GM19238 (cell line): ENCODE results near the gene DHRS7B.
"Not testable (repeated sequence)": the region's sequence is repeated elsewhere in the genome, so short reads cannot be mapped to it uniquely, and the experiment has no call there.

ENCODE experiments used
- DNase-seq: peaks from one replicate; pipeline ENCODE4 v3.0.0; 2011; ENCODE audit warnings: low spot score; ENCODE audit not compliant: insufficient read length

Gene DHRS7B

DNA sequence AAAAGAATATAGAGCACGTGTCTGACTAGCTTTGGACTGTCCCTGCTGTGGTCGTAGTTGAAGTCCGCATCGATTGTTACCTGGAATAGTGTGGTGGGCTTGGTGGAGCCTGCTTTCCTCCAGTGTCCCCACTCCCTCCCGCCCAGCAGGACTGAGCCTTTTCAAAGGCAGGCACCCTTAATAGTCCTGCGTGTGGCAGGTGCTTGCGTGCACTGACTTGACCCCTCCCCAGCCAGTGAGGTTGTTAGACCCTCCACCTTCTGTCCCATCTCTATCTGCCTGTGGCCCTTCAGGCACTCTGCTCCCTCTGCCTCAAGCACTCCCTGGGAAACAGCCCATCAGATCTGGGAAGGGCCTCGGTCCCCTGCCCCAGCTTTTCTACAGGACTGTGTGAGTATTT is 50.6 kb downstream of the DHRS7B start:
- no peak for DNase-seq

DNA sequence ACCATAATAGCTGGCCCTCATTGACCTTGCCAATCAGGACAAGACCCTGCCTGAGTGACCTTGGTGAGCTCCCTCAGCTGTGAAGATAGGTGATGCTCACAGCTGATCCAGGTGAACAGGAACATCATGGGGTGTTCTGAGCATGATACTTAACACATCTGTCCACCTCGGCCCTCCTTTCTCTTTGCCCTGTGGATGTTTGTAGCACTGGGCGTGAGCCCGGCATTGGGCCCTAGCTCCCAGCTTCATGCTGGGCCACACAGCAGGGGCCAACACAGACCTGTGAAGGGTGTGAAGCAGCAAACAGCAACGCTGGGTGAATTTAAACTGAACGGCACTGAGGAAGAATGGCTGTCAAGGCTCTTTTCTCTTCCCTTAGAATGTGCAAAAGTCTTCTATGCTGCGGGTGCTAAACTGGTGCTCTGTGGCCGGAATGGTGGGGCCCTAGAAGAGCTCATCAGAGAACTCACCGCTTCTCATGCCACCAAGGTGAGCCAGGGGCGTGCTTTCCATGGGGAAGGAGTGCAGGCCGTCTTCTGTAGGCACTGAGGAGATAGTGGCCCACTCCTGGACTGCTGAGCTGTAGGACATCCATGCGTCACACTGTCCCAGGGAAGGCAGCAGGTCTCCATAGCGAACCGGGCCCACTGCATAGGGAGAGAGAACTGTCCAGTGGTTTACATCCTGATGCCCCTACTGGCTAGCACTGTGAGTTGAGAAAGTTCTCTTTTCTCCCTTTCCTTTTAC is 51.3 kb downstream of the DHRS7B start:
- no peak for DNase-seq

DNA sequence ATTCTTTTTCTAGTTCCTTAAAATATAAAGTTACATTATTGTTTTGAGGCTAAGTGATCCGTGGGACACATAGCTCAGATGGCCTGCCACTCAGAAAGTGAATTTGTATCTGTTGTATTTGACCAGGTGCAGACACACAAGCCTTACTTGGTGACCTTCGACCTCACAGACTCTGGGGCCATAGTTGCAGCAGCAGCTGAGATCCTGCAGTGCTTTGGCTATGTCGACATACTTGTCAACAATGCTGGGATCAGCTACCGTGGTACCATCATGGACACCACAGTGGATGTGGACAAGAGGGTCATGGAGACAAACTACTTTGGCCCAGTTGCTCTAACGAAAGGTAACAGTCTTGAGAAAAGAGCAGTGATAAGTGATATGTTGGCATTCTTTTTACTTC is 56.7 kb downstream of the DHRS7B start:
- DNase-seq, result no peak

DNA sequence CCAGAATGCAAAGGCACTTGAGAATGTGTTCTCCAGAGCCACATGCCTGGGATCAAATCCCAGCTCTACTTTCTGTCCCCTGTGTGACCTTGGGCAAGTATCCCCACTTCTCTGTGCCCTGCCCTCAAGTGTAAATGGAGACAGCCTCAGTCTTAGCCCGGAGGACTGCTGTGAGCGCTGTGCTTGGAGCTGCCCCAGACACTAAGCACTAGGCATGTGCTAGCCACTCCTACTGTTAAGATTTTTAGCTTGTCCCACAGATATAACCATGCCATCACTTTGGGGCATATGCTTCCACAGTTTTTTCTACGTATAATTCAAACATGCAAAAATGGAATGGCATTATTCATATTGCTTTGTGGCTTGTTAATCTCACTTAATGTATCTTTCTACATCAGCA is 57.8 kb downstream of the DHRS7B start:
- DNase-seq, result no peak

DNA sequence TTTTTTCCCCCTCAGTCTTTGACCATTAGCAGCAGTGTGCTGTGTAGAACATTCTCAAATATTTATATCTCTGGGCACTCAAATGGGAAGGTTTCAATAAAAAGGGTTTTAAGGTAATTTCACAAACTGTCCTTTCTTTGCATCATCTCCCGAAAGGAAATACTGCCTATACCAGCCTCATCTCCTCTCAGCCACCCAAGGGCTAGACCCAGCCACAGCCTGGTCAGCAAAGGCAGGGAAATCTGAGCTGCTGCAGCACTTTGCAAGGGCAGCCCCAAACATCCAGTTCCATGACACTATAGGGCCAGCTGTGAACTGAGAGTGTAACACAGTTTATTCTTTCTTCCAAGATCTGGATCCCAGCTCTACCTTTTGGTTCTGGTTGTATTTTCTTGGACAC is 58.3 kb downstream of the DHRS7B start:
- DNase-seq, result no peak

DNA sequence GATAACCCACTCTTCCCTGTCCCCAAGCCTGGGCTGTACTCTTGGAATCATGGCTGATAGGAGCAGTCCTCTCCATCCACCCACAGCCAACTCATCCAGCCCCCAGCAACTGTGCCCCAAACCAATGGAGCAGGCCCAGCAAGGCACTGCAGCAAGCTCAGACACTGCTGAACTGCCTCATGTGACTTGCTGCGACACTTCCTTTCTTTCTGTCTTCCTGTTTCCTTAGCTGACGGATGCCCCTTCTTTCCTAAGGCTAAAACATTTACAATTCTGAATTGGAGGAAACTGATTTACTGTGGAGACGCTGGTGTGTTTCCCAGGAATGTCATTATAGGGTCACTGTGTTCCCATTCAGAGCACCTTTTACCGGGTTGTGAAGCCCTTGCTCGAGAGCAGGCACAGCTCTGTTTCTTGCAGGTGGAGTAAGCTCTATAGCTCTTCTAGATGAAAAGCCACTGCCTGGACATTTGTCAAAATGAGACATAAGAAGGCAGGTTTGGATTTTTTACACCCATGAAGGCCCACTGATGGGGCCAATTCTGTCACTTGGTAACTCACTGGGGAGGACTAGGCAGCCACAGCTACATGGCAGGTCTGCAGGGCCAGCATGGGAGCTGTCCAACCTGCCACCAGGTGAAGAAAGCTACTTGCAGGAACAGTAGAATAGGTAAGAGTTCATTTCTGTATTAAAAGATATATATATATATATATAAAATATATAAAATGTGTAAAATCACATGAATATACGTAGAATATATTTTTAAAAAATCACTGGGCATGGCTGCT is 59.8 kb downstream of the DHRS7B start:
- DNase-seq, result no peak

DNA sequence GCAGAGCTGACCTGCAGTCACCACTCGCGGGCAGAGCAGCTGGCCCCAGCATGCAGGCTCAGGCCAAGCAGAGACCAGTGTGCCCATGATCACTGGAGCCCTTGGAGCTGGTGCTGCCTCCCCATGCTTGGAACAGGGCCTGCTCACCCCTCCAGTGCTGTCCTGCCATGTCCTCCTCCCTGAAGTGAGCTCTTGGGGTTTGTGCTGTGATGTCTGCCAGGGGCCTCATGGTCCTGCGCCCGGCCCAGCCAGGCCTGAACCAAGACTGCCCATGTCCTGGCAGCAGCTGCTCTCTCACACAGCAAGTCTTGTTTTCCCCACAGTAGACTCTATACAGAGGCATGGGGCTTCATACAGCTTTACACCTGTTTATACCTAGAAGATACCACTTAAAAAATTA is 62.6 kb downstream of the DHRS7B start:
- DNase-seq, result no peak

DNA sequence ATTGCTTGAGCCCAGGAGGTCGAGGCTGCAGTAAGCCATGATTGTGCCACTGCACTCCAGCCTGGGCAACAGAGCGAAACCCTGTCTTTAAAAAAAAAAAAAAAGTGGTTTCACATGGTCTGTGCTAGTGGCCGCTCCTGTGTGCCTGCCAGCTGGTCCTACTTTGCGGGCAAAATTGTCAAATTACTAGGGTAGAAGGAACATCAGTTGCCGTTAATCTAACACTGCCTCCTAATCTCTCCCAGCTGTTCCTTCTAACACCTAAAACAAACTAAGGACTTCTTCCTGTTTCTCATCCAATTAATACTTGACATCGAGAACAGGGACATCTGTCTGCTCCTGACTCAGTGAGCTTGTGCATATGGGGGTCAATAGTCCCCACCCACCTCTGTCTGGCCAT is 63.3 kb downstream of the DHRS7B start:
- DNase-seq, result no peak

DNA sequence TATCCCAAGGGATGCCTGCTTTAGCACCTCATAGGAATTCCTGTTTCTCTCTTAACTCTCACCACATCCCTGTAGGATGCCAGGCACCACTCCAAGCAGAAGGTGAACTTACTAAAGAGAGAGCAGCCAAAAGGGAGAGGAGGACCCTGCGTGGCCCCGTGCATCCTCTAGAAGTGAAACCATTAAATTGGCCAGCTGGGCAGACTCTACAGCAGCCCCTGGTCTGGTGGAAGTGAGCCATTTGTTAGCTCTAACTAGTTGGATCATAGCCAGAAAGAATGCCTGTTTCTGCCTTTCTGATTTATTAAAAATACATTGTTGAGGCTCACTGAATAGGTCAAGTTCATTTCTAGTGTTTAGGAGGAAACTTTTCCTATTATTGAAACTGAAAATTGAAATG is 64.9 kb downstream of the DHRS7B start:
- DNase-seq, result no peak

DNA sequence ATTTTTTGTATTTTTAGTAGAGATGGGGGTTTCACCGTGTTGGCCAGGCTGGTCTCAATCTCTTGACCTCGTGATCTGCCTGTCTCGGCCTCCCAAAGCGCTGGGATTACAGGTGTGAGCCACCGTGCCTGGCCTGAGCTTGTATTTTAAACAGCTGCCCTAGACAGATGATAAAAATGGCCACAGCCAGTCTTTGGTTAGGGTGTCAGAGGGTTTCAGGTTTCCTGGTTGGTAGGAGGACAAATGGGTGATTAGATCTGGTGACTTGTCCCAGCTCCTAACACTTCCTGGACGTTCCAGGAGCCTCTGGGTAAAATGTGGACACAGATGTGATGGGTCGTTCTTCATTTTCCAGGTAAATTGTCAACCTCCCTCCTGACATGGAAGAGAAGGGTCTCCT is 65.7 kb downstream of the DHRS7B start:
- not testable (repeated sequence) for DNase-seq

DNA sequence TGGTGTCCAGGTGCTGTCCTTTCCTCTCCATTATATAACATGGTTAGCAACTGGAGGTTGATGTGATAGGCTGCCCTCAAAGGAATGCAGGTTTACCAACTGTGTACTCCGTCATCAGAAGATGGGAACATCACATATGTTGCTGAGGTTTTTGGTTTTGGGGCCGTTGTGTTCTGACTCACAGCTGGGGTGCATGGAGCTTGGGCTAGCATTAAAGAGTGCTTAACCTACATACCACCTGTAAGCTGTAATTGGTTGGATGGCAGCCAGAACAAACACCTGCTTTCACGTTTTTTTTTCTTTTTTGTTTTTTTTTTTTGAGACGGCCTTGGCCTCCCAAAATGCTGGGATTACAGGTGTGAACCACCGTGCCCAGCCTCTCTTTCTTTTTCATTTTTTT is 66.3 kb downstream of the DHRS7B start:
- no peak for DNase-seq

DNA sequence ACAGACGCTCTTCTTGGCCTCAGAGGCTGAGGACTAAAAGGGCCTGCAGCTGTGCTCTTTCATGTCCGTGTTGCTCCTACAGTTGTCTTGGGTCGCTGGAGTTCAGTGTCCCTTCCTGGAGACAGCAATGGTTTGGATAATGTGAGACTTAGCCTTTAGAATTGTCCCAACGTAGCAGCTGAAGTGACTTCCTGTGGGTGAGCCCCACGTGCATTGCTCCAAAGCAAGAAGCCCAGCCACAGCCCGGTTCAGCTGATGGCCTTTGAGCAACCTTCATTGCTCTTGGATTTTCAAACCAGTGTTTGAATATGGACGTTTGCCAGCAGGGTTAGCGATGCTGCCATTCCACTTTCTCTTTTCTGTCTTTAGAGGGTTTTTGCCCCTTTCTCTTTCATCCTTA is 67.5 kb downstream of the DHRS7B start:
- no peak for DNase-seq

DNA sequence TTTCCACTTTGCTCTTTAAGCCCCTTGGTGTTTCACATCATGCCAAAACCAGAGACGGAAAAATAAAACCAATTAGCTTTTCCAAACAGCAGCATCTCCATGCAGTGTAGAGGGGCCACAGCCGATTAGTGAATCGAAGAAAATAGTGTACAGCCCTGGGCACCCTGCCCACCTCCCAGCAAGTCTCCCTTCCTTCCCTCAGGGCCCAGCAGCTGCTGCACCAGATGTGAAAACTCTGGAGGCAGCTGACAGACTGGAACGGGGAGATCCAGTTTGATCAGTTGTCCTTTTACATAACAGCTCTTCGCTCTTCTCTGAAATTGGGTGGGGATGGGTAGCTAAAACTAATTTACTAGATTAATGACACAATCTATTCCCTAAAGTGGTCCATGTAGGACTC is 67.9 kb downstream of the DHRS7B start:
- no peak for DNase-seq

DNA sequence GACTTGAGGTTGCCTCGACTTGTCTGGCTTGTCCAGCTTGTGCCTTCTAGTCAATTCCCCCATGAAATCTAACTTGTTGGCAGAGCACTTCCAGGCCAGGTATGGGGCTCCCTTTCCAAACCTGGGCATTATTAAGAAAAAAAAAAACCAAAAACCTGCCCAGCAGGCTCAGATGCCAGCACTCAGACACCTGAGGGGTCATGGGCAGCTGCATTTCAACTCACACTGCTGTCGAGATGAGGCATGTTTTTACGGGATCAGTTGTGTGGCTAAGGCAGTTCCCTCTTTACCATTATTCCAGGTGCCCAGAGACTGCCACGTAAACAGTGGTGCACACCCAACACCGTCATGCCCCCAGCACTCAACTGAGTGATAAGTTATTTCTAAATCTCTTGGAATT is 69.4 kb downstream of the DHRS7B start:
- no peak for DNase-seq

DNA sequence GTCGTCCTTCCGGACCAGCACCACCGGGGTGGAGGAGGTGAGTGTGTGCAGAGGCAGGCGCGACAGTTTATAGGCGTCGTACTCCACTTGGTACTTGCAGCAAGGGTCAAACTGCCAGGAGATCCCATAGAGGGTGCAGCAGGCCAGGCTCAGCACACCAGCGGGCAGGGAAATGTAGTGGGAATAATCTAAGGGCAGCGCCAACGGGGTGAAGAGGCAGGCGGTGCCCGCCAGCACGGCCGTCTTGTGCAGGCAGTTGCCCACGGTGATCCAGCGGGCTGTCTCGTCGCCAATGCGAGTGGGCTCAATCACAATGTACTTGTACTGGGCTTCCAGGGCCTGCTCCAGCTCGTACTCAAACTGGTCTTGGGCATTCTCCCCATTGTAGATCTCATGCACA is 71.6 kb downstream of the DHRS7B start:
- no peak for DNase-seq

DNA sequence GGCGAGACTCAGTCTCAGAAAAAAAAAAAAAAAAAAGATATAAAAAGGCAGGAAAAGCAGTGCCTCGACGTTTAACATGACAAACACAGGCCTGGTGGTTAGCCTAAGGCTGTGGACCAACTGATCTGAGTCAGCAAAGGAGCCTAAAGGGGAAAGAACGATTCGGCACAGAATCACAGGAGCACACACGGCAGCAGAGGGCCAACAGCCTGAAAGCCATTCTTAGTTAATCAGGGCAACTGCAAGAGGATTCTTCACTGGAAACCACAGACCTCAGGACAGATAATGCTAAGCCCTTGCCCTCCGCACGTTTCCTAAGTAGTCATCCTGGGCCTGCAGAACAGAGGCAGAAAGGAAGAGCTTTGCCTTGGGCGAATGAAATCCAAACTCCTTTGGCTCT is 72.5 kb downstream of the DHRS7B start:
- no peak for DNase-seq

DNA sequence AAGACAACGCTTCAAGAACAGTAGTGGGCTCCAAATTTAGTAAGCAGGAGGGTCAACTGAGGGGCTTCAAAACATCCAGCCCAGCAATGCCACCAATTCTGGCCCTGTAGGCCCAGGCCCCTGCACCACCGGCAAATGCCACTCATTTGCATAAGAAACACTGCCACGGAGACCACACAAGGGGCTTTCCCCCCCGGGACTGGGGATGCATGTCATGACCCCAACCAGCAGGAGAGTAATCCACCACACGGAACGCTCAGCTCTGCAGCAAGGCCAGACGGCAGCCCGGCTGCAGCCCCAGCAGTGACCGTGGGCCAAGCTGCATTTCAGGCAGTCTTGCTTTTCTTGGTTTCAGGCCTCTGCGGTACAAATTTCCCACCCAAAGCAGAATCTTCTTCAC is 73.1 kb downstream of the DHRS7B start:
- DNase-seq, result no peak

DNA sequence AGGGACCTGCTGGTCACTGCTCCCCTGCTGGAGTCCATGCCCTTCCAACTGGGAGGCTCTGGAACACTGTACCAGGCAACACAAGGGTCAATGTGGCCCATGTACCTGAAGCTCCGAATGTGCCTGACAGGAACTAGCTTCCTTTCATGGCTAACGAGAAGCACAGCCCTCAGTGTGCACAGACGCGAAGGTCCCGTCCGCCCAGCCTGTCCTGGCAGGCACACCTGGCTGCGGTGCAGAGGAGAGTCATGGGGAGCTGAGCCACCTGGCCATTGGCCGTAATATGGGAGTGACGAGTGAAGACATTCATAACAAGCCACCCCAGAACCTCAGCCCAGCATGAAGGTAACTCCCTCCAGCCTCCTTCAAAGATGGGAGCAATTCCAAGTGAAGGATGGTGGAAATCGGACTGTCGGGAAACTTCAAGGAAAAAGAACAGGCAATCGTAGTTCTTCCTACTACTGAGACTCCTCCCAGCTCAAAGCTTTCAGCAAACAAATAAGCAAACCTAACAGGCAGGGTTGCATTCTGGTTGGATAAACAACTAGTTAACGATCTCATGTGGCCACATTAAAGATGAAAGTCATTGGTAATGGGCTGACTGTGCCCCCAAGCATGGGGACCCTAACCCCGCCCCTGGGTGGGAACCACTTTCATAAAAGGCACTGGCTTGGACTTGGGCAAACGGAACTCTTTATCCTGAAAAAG is 74.0 kb downstream of the DHRS7B start:
- no peak for DNase-seq

DNA sequence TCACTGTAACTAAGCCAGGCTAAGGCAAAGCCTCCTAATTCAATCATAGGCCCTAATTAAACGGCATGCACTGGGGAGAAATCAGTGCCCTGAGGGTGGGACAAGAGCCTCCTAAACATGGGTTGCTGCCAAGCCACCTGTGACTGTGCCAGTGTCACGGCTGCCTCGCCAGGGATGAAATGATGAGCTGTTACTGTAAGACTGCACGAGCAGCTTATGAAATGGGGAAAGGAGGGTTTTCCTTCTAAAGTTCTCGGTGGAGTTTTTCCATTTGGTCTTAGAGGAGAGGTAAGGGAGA is 74.5 kb downstream of the DHRS7B start:
- DNase-seq, result no peak

DNA sequence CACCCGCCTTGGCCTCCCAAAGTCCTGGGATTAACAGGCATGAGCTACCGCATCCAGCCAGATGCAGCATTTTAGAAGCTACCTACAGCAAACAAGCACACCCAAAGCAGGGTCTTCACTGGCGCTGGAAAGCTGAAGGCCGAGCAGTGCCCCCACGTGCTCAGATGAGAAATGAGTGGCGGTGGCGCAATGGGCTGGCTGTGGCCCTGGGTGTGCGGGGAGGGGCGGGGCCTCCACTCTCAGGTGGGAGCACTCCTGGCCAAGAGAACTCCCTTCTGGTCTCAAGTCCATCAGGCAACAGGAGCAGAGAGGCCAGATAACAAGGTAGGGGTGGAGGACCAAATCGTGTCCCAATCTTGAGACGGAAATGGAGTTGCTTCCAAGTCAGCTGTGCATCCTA is 75.1 kb downstream of the DHRS7B start:
- DNase-seq, result no peak

DNA sequence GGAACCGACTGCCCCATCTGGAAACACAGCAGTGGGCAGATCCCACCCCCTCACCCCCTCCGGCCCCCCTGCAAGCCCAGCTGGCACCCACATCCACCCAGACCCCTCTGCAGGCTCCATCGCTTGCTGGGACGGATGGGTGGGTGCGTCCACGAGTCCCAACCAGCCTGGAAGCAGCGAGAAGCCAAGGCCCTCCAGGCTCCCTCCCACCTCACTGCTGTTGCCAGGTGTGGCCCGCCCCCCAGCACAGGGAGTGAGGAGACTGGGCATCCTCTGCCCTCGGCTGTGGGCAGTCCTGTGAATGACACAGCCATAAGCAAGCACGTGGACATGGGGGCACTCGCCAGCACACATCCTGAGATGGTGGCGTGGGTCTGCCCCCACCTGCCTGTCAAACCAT is 75.7 kb downstream of the DHRS7B start:
- DNase-seq, result no peak

DNA sequence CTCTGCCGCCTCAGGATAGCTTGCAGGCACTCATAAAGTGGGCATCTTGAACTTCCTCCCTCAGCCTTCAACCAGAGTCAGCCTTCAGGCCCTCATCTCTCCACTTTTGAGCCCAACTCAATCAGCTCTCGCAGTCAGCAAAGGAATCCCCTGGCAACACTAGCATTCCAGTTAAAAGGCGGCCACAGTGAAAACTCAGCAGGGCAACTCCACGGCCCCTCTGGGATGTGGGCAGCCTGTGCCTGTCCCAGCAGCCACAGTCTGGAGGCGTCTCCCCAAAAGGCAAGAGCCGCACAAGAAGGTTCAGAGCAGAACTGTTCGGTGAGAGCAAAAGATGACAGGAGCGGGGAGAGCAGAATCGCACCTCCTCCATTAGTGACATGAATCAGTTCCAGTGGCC is 78.2 kb downstream of the DHRS7B start:
- DNase-seq, result no peak

DNA sequence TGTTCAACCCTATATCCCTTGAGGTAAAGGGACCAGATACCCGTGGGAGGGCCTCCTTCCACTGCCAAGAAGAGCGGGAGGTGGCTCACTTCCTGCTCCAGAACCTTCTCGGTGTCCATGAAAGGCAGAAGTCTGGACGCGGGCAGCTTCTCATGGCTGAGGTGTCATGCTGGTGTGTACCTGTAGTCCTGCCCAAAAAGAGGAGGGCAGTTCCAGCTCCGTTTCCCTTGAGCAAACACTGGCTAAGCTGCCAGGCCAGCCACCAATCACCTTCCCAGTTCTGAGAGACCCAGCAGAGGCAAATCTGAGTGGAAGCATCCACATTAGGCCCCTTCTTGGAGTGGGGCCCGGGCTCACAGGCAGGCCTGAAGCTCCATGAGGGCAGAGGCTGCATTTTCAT is 81.6 kb downstream of the DHRS7B start:
- no peak for DNase-seq
